A673 (cell line): ENCODE data around the gene LARGE1. TPM values are rescaled to one million over a fixed set of nuclear protein-coding genes. Genes with fewer than 3 reads are reported as not detected.

Experiments used
- BruUV-seq: library from RNA; stranded (reverse); fragments of 400-500 nt; replicated peaks from 2 replicates; lab custom pipeline; 2021; lab: Mats Ljungman, UMichigan
- CTCF ChIA-PET: fragments of 300-600 bp; sonication (Branson Sonifier 250); formaldehyde crosslinking; loops from one replicate; lab custom pipeline; 2022; ENCODE audit warnings: antibody characterized with exemption; lab: Charles Lee
- POLR2A ChIA-PET: fragments of 300-600 bp; sonication (Branson Sonifier 250); formaldehyde crosslinking; loops from one replicate; lab custom pipeline; 2022; ENCODE audit warnings: antibody characterized with exemption; ENCODE audit not compliant: low non-redundant PET; lab: Charles Lee
- DNase-seq: peaks from one replicate; pipeline ENCODE4 v3.0.0-alpha.2; 2015; ENCODE audit warnings: low spot score
- H3K27ac ChIP-seq: fragments of 200-600 bp; sonication (generic); 2 replicates; pipeline ENCODE4 v1.5.1; 2016; ENCODE audit warnings: mixed run types, low read depth, mild to moderate bottlenecking, mixed read lengths, antibody characterized with exemption, low read length; ENCODE audit not compliant: poor library complexity, severe bottlenecking
- H3K27me3 ChIP-seq: fragments of 200-600 bp; sonication (generic); replicated peaks from 2 replicates; pipeline ENCODE4 v1.6.1; 2017; ENCODE audit warnings: mixed run types, low read depth, mild to moderate bottlenecking, mixed read lengths, antibody characterized with exemption, low read length; ENCODE audit not compliant: insufficient read depth, poor library complexity
- H3K36me3 ChIP-seq: fragments of 200-600 bp; sonication (generic); 2 replicates; pipeline ENCODE4 v1.6.1; 2016; ENCODE audit warnings: mixed run types, mild to moderate bottlenecking, mixed read lengths, antibody characterized with exemption, low read length; ENCODE audit not compliant: insufficient read depth, poor library complexity, severe bottlenecking
- H3K4me1 ChIP-seq: fragments of 200-600 bp; sonication (generic); 2 replicates; pipeline ENCODE4 v1.6.1; 2017; ENCODE audit warnings: mixed run types, mild to moderate bottlenecking, mixed read lengths, antibody characterized with exemption, low read length; ENCODE audit not compliant: insufficient read depth, poor library complexity, severe bottlenecking
- H3K4me3 ChIP-seq: fragments of 200-600 bp; sonication (generic); 2 replicates; pipeline ENCODE4 v1.5.1; 2016; ENCODE audit warnings: low read depth, mixed run types, mild to moderate bottlenecking, mixed read lengths, low read length; ENCODE audit not compliant: poor library complexity, severe bottlenecking
- H3K9me3 ChIP-seq: fragments of 200-600 bp; sonication (generic); 2 replicates; pipeline ENCODE4 v1.6.1; 2016; ENCODE audit warnings: mixed run types, low read depth, mild to moderate bottlenecking, mixed read lengths, antibody characterized with exemption, low read length; ENCODE audit not compliant: poor library complexity, severe bottlenecking
- EZH2 ChIP-seq: fragments of 200-600 bp; sonication (generic); IDR thresholded peaks from 2 replicates; pipeline ENCODE4 v1.6.1; 2017; ENCODE audit warnings: borderline replicate concordance, low read depth, mild to moderate bottlenecking, mixed read lengths, antibody characterized with exemption, low read length; ENCODE audit not compliant: poor library complexity, severe bottlenecking
- intact Hi-C: fragments of 100-400 bp; cut with micrococcal nuclease; formaldehyde crosslinking; loops from one replicate; pipeline ENCODE4 v1.10.0; 2022; ENCODE audit not compliant: unreplicated experiment
- total RNA-seq: library from RNA; stranded (reverse); gene quantifications from 2 replicates; pipeline ENCODE4 v1.2.3, GENCODE V29; 2021
- TF ChIP-seq, protein P1 (sequence below): fragments of 300-800, 200-600 bp; sonication (generic); conservative IDR thresholded peaks from 2 replicates; pipeline ENCODE4 v1.5.1; 2017; ENCODE audit warnings: low read depth, mild to moderate bottlenecking, antibody characterized with exemption, low read length, moderate library complexity, mixed read lengths

LARGE1 gene
- total RNA-seq, 1 experiment from 2014 or later, result not detected

DNA sequence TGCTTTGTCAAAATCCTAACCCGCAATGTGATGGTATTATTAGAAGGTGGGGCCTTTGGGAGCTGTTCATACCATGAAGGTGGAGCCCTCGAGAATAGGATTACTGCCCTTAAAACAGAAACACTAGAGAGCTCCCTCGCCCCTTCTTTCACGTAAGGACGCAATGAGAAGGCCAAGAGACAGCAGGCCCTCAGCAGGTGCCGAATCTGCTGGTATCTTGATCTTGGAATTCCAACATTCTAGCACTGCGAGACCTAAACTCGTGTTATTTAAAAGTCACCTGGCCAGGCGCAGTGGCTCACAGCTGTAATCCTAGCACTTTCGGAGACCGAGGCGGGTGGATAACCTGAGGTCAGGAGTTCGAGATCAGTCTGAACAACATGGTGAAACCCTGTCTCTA is 33.1 kb downstream of the LARGE1 start:
- intact Hi-C loops, result no loop called here
- TF ChIP-seq, protein P1, sequence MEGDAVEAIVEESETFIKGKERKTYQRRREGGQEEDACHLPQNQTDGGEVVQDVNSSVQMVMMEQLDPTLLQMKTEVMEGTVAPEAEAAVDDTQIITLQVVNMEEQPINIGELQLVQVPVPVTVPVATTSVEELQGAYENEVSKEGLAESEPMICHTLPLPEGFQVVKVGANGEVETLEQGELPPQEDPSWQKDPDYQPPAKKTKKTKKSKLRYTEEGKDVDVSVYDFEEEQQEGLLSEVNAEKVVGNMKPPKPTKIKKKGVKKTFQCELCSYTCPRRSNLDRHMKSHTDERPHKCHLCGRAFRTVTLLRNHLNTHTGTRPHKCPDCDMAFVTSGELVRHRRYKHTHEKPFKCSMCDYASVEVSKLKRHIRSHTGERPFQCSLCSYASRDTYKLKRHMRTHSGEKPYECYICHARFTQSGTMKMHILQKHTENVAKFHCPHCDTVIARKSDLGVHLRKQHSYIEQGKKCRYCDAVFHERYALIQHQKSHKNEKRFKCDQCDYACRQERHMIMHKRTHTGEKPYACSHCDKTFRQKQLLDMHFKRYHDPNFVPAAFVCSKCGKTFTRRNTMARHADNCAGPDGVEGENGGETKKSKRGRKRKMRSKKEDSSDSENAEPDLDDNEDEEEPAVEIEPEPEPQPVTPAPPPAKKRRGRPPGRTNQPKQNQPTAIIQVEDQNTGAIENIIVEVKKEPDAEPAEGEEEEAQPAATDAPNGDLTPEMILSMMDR, result no peak
- no peak for TF ChIP-seq EZH2
- Histone ChIP-seq H3K4me1 (no peaks in the 10 kb centered on the region), H3K36me3 (no peaks in the 10 kb centered on the region), H3K9me3 (peaks cover 14% of the 10 kb centered on the region), H3K27me3 (no peaks in the 10 kb centered on the region), H3K4me3 (no peak overlapping the region), H3K27ac (no peak overlapping the region)
- CTCF ChIA-PET, result no interaction called here
- DNase-seq, result no peak
- POLR2A ChIA-PET, result no interaction called here
- no TSS peak for BruUV-seq

DNA sequence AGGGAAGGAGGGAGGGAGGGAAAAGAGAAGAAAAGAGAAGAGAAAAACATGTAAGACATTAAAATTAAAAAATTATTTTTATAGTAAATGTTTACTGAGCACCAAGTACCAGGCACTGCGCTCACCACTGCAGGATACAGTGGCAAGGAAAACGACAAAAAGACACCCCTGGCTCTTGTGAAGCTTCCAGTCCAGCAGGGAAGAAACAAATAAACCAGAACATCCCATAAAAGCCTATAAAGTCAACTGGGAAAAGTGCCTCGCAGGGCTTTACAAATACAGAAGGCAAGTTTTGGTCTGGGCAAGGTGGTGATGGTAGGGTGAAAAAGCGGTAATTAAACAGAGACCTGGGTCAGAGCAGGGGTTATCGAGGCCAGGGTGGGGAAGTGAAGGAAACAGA is 33.6 kb downstream of the LARGE1 start:
- BruUV-seq, result no TSS peak

DNA sequence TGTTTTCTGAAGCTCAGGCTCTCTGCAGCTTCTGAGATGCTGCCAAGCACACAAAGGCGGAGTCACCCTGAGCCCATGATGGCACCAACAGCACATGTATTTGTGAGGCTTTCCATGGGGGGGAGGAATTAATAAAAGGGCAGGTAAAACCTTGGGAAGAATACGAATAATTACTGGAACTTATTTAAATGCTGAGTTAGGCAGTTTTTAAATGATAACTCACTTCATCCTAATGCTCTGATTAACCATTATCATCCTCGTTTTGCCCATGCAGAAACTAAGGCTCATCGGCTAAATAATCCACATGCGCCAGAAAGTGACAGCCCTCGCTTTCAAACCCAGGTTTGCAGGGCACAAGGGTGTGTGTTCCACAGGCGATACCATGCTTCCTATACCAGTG is 35.4 kb downstream of the LARGE1 start:
- DNase-seq, result no peak
- H3K4me3 ChIP-seq, result no peak overlapping the region
- TF ChIP-seq EZH2, result no peak
- TF ChIP-seq, protein P1, result no peak
- POLR2A ChIA-PET, result no interaction called here
- no peaks in the 10 kb centered on the region for H3K4me1 ChIP-seq
- BruUV-seq, result no TSS peak
- H3K9me3 ChIP-seq, result peaks cover 14% of the 10 kb centered on the region
- intact Hi-C loops, result no loop called here
- CTCF ChIA-PET, result no interaction called here
- H3K36me3 ChIP-seq, result no peaks in the 10 kb centered on the region
- no peak overlapping the region for H3K27ac ChIP-seq
- H3K27me3 ChIP-seq, result no peaks in the 10 kb centered on the region

More for the DNA sequence above, 33.6 kb downstream of the LARGE1 start:
- Histone ChIP-seq H3K36me3 (no peaks in the 10 kb centered on the region), H3K27me3 (no peaks in the 10 kb centered on the region), H3K9me3 (peaks cover 14% of the 10 kb centered on the region), H3K4me3 (no peak overlapping the region), H3K27ac (no peak overlapping the region), H3K4me1 (no peaks in the 10 kb centered on the region)
- ChIA-PET POLR2A (no interaction called here), CTCF (no interaction called here)
- DNase-seq, result no peak
- intact Hi-C loops, result no loop called here
- no peak for TF ChIP-seq EZH2
- TF ChIP-seq, protein P1, result no peak
